Neural cell (in vitro differentiated cells): ENCODE results near the gene ECE1.

Experiments
- CTCF ChIP-seq: fragments of 450-650 bp; IDR thresholded peaks from 2 replicates; pipeline ENCODE4 v1.5.1; 2014; ENCODE audit warnings: antibody characterized with exemption, mild to moderate bottlenecking, moderate library complexity; ENCODE audit not compliant: poor library complexity, severe bottlenecking
- EZH2 ChIP-seq: fragments of 200-600, 300-800 bp; shearing (Covaris generic), sonication (generic); IDR thresholded peaks from 2 replicates; pipeline ENCODE4 v1.6.1; 2014; ENCODE audit warnings: antibody characterized with exemption, low read length, borderline replicate concordance, mild to moderate bottlenecking; ENCODE audit not compliant: insufficient read depth, poor library complexity, severe bottlenecking
- TAF1 ChIP-seq: IDR thresholded peaks from 2 replicates; pipeline ENCODE4 v1.6.1; 2012; ENCODE audit warnings: low read depth
- TF ChIP-seq, protein P1 (sequence below): IDR thresholded peaks from 2 replicates; pipeline ENCODE4 v1.6.1; 2012; ENCODE audit warnings: borderline replicate concordance

GRCh38 chr1:21268281-21269239, 21.7 kb downstream of the ECE1 start:
- TF ChIP-seq CTCF = no peak
- TF ChIP-seq TAF1 = no peak
- TF ChIP-seq EZH2 = no peak
- TF ChIP-seq, protein P1, sequence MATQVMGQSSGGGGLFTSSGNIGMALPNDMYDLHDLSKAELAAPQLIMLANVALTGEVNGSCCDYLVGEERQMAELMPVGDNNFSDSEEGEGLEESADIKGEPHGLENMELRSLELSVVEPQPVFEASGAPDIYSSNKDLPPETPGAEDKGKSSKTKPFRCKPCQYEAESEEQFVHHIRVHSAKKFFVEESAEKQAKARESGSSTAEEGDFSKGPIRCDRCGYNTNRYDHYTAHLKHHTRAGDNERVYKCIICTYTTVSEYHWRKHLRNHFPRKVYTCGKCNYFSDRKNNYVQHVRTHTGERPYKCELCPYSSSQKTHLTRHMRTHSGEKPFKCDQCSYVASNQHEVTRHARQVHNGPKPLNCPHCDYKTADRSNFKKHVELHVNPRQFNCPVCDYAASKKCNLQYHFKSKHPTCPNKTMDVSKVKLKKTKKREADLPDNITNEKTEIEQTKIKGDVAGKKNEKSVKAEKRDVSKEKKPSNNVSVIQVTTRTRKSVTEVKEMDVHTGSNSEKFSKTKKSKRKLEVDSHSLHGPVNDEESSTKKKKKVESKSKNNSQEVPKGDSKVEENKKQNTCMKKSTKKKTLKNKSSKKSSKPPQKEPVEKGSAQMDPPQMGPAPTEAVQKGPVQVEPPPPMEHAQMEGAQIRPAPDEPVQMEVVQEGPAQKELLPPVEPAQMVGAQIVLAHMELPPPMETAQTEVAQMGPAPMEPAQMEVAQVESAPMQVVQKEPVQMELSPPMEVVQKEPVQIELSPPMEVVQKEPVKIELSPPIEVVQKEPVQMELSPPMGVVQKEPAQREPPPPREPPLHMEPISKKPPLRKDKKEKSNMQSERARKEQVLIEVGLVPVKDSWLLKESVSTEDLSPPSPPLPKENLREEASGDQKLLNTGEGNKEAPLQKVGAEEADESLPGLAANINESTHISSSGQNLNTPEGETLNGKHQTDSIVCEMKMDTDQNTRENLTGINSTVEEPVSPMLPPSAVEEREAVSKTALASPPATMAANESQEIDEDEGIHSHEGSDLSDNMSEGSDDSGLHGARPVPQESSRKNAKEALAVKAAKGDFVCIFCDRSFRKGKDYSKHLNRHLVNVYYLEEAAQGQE = no peak
